Smooth muscle cell (in vitro differentiated cells): Measurements from ENCODE around the gene SEPHS1. TPM values are rescaled to one million over a fixed set of nuclear protein-coding genes. Genes with fewer than 3 reads are reported as not detected.

Experiments
- polyA plus RNA-seq: library from polyadenylated mRNA; unstranded; fragments of >200 nt; fragmentation: Nextera tagmentation; extraction: Ambion mirVana; gene quantifications from 2 replicates; pipeline ENCODE4 v1.2.1, GENCODE V29; 2016
- total RNA-seq: library from RNA; depleted of rRNA; stranded (reverse); fragments of >200 nt; gene quantifications from 2 replicates; pipeline ENCODE4 v1.2.3, GENCODE V29; 2014

Gene SEPHS1
- total and polyA plus RNA-seq, 2 experiments from 2014 or later: 29.5 to 48.3 TPM

Other genes starting within 250 kb of the SEPHS1 start
- gene OPTN, start 248.1 kb downstream of the SEPHS1 start, total RNA-seq: 43.0 and 43.7 TPM in 2 replicates
- 83.0 and 107 TPM in 2 replicates for gene OPTN, start 248.1 kb downstream of the SEPHS1 start, polyA plus RNA-seq
- gene MCM10, start 186.7 kb downstream of the SEPHS1 start, total RNA-seq: 3.5 and 7.0 TPM in 2 replicates
- 5.7 and 6.6 TPM in 2 replicates for gene MCM10, start 186.7 kb downstream of the SEPHS1 start, polyA plus RNA-seq
- gene UCMA, start 113.9 kb downstream of the SEPHS1 start, total RNA-seq: not detected in 2 replicates
- gene UCMA, start 113.9 kb downstream of the SEPHS1 start, polyA plus RNA-seq: not detected in 2 replicates
- 14.4 and 17.3 TPM in 2 replicates for gene PHYH, start 48.2 kb downstream of the SEPHS1 start, total RNA-seq
- gene PHYH, start 48.2 kb downstream of the SEPHS1 start, polyA plus RNA-seq: 27.5 and 33.1 TPM in 2 replicates
- 3.4 and 5.8 TPM in 2 replicates for gene BEND7, start 180.7 kb upstream of the SEPHS1 start, total RNA-seq
- gene BEND7, start 180.7 kb upstream of the SEPHS1 start, polyA plus RNA-seq: 1.7 and 4.4 TPM in 2 replicates
- 31.1 and 36.9 TPM in 2 replicates for gene PRPF18, start 238.7 kb upstream of the SEPHS1 start, total RNA-seq
- gene PRPF18, start 238.7 kb upstream of the SEPHS1 start, polyA plus RNA-seq: 21.6 and 22.4 TPM in 2 replicates